GM19395 (cell line): Measurements from ENCODE around the gene TXNL1.

Experiments used
- ATAC-seq: cut with Tn5 transposase; IDR thresholded peaks from one replicate; pipeline ENCODE4 v1.9.1; 2021; ENCODE audit warnings: mild to moderate bottlenecking, moderate library complexity; ENCODE audit not compliant: unreplicated experiment

Gene TXNL1

GRCh38 chr18:56645415-56646016 is 7.1 kb upstream of the TXNL1 start:
- ATAC-seq, result no peak

- no peak for ATAC-seq
These were observed 5.0 kb upstream of the TXNL1 start for GRCh38 chr18:56643381-56643780.

- no peak for ATAC-seq
These were observed 3.4 kb upstream of the TXNL1 start for GRCh38 chr18:56641714-56642337.

GRCh38 chr18:56639571-56639970 is 1.2 kb upstream of the TXNL1 start:
- no peak for ATAC-seq

- no peak for ATAC-seq
These were observed 651 bp upstream of the TXNL1 start for GRCh38 chr18:56639104-56639381.

- peak; percentile 23 for ATAC-seq
These were observed 621 bp downstream of the TXNL1 start for GRCh38 chr18:56637711-56638231.

- no peak for ATAC-seq
These were observed 1.2 kb downstream of the TXNL1 start for GRCh38 chr18:56637176-56637575.

- ATAC-seq, result no peak
These were observed 3.4 kb downstream of the TXNL1 start for GRCh38 chr18:56635007-56635406.

- ATAC-seq, result no peak
These were observed 6.0 kb downstream of the TXNL1 start for GRCh38 chr18:56632070-56633022.

- ATAC-seq, result no peak
These were observed 10.4 kb downstream of the TXNL1 start for GRCh38 chr18:56627991-56628390.

- peak; percentile 56 for ATAC-seq
These were observed 22.5 kb downstream of the TXNL1 start for GRCh38 chr18:56615738-56616520.

GRCh38 chr18:56606618-56607017 is 31.8 kb downstream of the TXNL1 start:
- ATAC-seq, result no peak

GRCh38 chr18:56598422-56598821 is 40.0 kb downstream of the TXNL1 start:
- ATAC-seq, result no peak

GRCh38 chr18:56593906-56594305 is 44.5 kb downstream of the TXNL1 start:
- ATAC-seq, result no peak

- no peak for ATAC-seq
These were observed 58.4 kb downstream of the TXNL1 start for GRCh38 chr18:56580026-56580425.

GRCh38 chr18:56579451-56579850 is 58.9 kb downstream of the TXNL1 start:
- no peak for ATAC-seq

GRCh38 chr18:56576826-56577573 is 61.4 kb downstream of the TXNL1 start:
- no peak for ATAC-seq

- ATAC-seq, result peak; percentile 69
These were observed 62.4 kb downstream of the TXNL1 start for GRCh38 chr18:56575819-56576663.

GRCh38 chr18:56574861-56575260 is 63.5 kb downstream of the TXNL1 start:
- ATAC-seq, result no peak
